Limb (tissue), 2 donors: ENCODE results near the gene KRTAP12-3.
"Not testable (repeated sequence)": the region's sequence is repeated elsewhere in the genome, so short reads cannot be mapped to it uniquely, and the experiment has no call there.

ENCODE experiments used
- DNase-seq, 2 donors: peaks; one replicate each; pipeline ENCODE4 v3.0.0-alpha.2; 2016; ENCODE audit errors: extremely low spot score in 2 of 2

The KRTAP12-3 gene

GRCh38 chr21:44684077-44684476 is 26.3 kb downstream of the KRTAP12-3 start:
- DNase-seq, result no peak

GRCh38 chr21:44684483-44684882 is 26.8 kb downstream of the KRTAP12-3 start:
- no peak for DNase-seq

- not testable (repeated sequence) for DNase-seq
Observed at GRCh38 chr21:44685050-44685449, 27.3 kb downstream of the KRTAP12-3 start.

GRCh38 chr21:44686000-44686781 is 28.5 kb downstream of the KRTAP12-3 start:
- DNase-seq, result no peak

GRCh38 chr21:44686843-44687561 is 29.3 kb downstream of the KRTAP12-3 start:
- no peak for DNase-seq

GRCh38 chr21:44687671-44688070 is 29.9 kb downstream of the KRTAP12-3 start:
- DNase-seq, result peak in 1 of 2 donors; percentile 5

- DNase-seq, result not testable (repeated sequence)
Observed at GRCh38 chr21:44689740-44690139, 32.0 kb downstream of the KRTAP12-3 start.

GRCh38 chr21:44691686-44692085 is 34.0 kb downstream of the KRTAP12-3 start:
- no peak for DNase-seq

GRCh38 chr21:44692798-44693512 is 35.2 kb downstream of the KRTAP12-3 start:
- DNase-seq, result no peak

GRCh38 chr21:44694776-44695175 is 37.0 kb downstream of the KRTAP12-3 start:
- DNase-seq, result no peak

GRCh38 chr21:44695184-44695583 is 37.5 kb downstream of the KRTAP12-3 start:
- no peak for DNase-seq

- DNase-seq, result no peak
Observed at GRCh38 chr21:44695641-44696040, 37.9 kb downstream of the KRTAP12-3 start.

- DNase-seq, result no peak
Observed at GRCh38 chr21:44696572-44696971, 38.8 kb downstream of the KRTAP12-3 start.

GRCh38 chr21:44697172-44697810 is 39.6 kb downstream of the KRTAP12-3 start, which contains the start of gene KRTAP10-12:
Gene KRTAP10-12, plus strand, starts transcription at chr21:44697172. Its CDS starts 30 bp downstream, at chr21:44697202.
- DNase-seq, result not testable (repeated sequence)

- DNase-seq, result no peak
Observed at GRCh38 chr21:44697811-44698734, 40.3 kb downstream of the KRTAP12-3 start.

- no peak for DNase-seq
Observed at GRCh38 chr21:44699502-44700001, 41.8 kb downstream of the KRTAP12-3 start.

- DNase-seq, result no peak
Observed at GRCh38 chr21:44700101-44701022, 42.6 kb downstream of the KRTAP12-3 start.

GRCh38 chr21:44701023-44701400 is 43.3 kb downstream of the KRTAP12-3 start:
- no peak for DNase-seq

- no peak for DNase-seq
Observed at GRCh38 chr21:44701541-44701940, 43.8 kb downstream of the KRTAP12-3 start.
